ENCODE measurements around the gene APOH.
A peak's percentile ranks its signal among the peaks of the same experiment; 100 is the strongest.

APOH gene

GRCh38 chr17:66211047-66211810 is 18.0 kb downstream of the APOH start:
- no peak overlapping the region for H3K4me3 ChIP-seq
- H3K27ac ChIP-seq: no peak overlapping the region
- DNase-seq (ENCODE audit: low spot score): no peak
- TF ChIP-seq, protein P1, sequence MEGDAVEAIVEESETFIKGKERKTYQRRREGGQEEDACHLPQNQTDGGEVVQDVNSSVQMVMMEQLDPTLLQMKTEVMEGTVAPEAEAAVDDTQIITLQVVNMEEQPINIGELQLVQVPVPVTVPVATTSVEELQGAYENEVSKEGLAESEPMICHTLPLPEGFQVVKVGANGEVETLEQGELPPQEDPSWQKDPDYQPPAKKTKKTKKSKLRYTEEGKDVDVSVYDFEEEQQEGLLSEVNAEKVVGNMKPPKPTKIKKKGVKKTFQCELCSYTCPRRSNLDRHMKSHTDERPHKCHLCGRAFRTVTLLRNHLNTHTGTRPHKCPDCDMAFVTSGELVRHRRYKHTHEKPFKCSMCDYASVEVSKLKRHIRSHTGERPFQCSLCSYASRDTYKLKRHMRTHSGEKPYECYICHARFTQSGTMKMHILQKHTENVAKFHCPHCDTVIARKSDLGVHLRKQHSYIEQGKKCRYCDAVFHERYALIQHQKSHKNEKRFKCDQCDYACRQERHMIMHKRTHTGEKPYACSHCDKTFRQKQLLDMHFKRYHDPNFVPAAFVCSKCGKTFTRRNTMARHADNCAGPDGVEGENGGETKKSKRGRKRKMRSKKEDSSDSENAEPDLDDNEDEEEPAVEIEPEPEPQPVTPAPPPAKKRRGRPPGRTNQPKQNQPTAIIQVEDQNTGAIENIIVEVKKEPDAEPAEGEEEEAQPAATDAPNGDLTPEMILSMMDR (IDR thresholded peaks at IDR 0.05): no peak

- Histone ChIP-seq H3K4me3 (no peak overlapping the region), H3K27ac (no peak overlapping the region)
- TF ChIP-seq, protein P1 (IDR thresholded peaks at IDR 0.05): no peak
- no peak for DNase-seq (ENCODE audit: low spot score)
These were observed 19.0 kb downstream of the APOH start for GRCh38 chr17:66210208-66210574.

DNA sequence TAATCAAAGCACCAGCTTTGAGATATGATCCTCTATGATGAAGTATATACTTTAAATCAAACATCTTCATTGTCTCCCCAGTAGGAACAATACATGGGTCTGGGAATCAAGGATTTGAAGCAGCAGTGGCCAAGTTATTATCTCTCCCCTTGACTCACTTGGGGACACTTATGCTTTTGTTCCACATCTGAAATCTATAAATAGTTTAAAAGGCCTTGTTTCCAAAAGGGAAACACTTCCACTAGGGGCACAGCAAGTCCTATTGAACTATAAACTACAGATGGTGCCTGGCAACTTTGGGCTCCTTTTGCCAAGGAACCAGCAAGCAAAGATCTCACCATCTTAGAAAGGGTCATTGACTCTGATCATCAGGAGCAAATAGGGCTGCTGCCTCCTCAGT is 21.3 kb downstream of the APOH start:
- no peak overlapping the region for H3K27ac ChIP-seq
- TF ChIP-seq, protein P1 (IDR thresholded peaks at IDR 0.05): no peak
- DNase-seq (ENCODE audit: low spot score): no peak

DNA sequence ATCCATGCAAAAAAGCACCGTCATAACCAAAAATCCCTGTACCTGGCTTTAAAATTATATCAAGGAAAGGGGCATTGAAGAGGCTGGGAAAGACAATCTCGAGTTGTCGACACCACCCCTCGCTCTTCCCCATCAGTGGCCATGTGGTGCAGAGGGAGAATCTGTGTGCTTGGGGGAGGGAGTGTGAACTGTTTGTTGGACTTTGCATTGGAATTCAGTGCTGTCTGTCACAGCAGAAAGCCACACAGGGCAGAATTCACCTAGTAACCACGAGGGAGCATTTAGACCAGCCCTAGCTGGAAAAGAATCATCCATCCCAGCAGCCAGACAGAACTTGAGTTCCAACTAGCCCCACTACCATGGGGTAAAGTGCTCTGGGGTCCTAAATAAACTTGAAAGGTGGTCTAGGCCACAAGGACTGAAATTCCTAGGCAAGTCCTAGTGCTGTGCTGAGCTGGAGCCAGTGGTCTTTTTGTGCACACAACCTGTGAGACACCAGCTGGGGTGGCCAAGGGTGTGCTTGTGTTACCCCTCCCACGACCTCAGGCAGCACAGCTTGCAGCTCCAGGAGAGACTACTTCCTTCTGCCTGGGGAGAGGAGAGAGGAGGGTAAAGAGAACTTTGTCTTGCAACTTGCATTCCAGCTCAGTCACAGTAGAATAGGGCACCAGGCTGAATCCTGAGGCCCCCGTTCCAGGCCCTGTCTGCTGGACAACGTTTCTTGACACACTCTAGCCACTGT is 25.8 kb downstream of the APOH start:
- no peak for DNase-seq (ENCODE audit: low spot score)
- Histone ChIP-seq H3K4me3 (no peak overlapping the region), H3K27ac (no peak overlapping the region)
- TF ChIP-seq, protein P1 (IDR thresholded peaks at IDR 0.05): no peak

More for the DNA sequence above, 21.3 kb downstream of the APOH start:
- no peak overlapping the region for H3K4me3 ChIP-seq

GRCh38 chr17:66200685-66201092 is 28.5 kb downstream of the APOH start:
- no peak for DNase-seq (ENCODE audit: low spot score)
- Histone ChIP-seq H3K4me3 (no peak overlapping the region), H3K27ac (no peak overlapping the region)
- TF ChIP-seq, protein P1 (IDR thresholded peaks at IDR 0.05): no peak

- H3K4me3 ChIP-seq: no peak overlapping the region
- H3K27ac ChIP-seq: no peak overlapping the region
- TF ChIP-seq, protein P1 (IDR thresholded peaks at IDR 0.05): no peak
- no peak for DNase-seq (ENCODE audit: low spot score)
These were observed 31.0 kb downstream of the APOH start for GRCh38 chr17:66198242-66198641.

DNA sequence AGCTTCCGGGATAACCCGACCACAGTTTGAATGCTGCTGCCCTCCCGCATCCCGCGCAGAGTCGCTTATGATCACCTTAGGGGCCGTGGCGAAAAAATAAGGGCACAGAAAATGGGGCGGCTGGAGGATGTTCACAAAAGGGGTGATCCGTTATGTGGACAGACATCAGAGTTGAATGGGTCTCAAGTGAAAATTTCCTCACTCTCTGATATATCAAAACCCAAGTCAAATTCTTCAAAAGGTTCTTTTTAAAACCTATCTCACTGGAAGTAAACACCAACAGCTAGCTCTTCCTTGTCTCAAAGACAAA is 36.9 kb downstream of the APOH start:
- DNase-seq (ENCODE audit: low spot score): no peak
- TF ChIP-seq, protein P1 (IDR thresholded peaks at IDR 0.05): no peak
- Histone ChIP-seq H3K27ac (peak overlapping the region; percentile 69 to 82), H3K4me3 (peak overlapping the region; percentile 79)

All from coronary artery (tissue), 2 donors.